ENCODE data around the gene TIMM22. TPM values are rescaled to one million over a fixed set of nuclear protein-coding genes. Genes with fewer than 3 reads are reported as not detected.

The TIMM22 gene
- total RNA-seq, 1 experiment from 2014 or later: 11.6 TPM

- Histone ChIP-seq H4K20me1 (ENCODE audit: insufficient read depth) (peaks cover 10% of the 10 kb centered on the region; the same call in 1 of the 2 replicates), H3K9me2 (ENCODE audit: insufficient read depth) (no peaks in the 10 kb centered on the region), H3K79me2 (ENCODE audit: low read depth) (no peaks in the 10 kb centered on the region), H2AFZ (no peak overlapping the region), H3K4me1 (replicated peaks; ENCODE audit: insufficient read depth) (no peaks in the 10 kb centered on the region), H3K36me3 (ENCODE audit: low read depth) (no peaks in the 10 kb centered on the region), H3K9me3 (ENCODE audit: insufficient read depth, low read depth) (no peaks in the 10 kb centered on the region), H3K4me3 (no peak overlapping the region), H3K4me2 (no peak overlapping the region), H3K27me3 (ENCODE audit: insufficient read depth, low read depth) (no peaks in the 10 kb centered on the region), H3K27ac (no peak overlapping the region), H3F3A (ENCODE audit: insufficient read depth, low read depth) (no peaks in the 10 kb centered on the region)
- DNase-seq: no peak
- no peak for TF ChIP-seq EZH2 (IDR thresholded peaks at IDR 0.05; ENCODE audit: low read depth)
- TF ChIP-seq CTCF (conservative IDR thresholded peaks at IDR 0.05): no peak
- intact Hi-C loops (cut with micrococcal nuclease; ENCODE audit: unreplicated experiment): no loop called here
- no TSS peak for BruUV-seq (replicated peaks)
- CTCF ChIA-PET: no interaction called here
- POLR2A ChIA-PET (ENCODE audit: unreplicated experiment): no interaction called here
Observed at GRCh38 chr17:1037238-1037879, 40.4 kb downstream of the TIMM22 start.

- Histone ChIP-seq H3K36me3 (ENCODE audit: low read depth) (no peaks in the 10 kb centered on the region), H3K27ac (no peak overlapping the region), H3K9me2 (ENCODE audit: insufficient read depth) (no peaks in the 10 kb centered on the region), H3K4me3 (no peak overlapping the region), H3K4me1 (replicated peaks; ENCODE audit: insufficient read depth) (no peaks in the 10 kb centered on the region), H3K79me2 (ENCODE audit: low read depth) (no peaks in the 10 kb centered on the region), H3F3A (ENCODE audit: insufficient read depth, low read depth) (no peaks in the 10 kb centered on the region), H3K9me3 (ENCODE audit: insufficient read depth, low read depth) (no peaks in the 10 kb centered on the region), H3K27me3 (ENCODE audit: insufficient read depth, low read depth) (no peaks in the 10 kb centered on the region), H4K20me1 (ENCODE audit: insufficient read depth) (peaks cover 7% of the 10 kb centered on the region; the same call in 1 of the 2 replicates), H2AFZ (no peak overlapping the region), H3K4me2 (no peak overlapping the region)
- POLR2A ChIA-PET (ENCODE audit: unreplicated experiment): no interaction called here
- no peak for TF ChIP-seq CTCF (conservative IDR thresholded peaks at IDR 0.05)
- no peak for TF ChIP-seq EZH2 (IDR thresholded peaks at IDR 0.05; ENCODE audit: low read depth)
- no peak for DNase-seq
- BruUV-seq (replicated peaks): no TSS peak
- intact Hi-C loops (cut with micrococcal nuclease; ENCODE audit: unreplicated experiment): no loop called here
- CTCF ChIA-PET: no interaction called here
Observed at GRCh38 chr17:1038459-1039122, 41.7 kb downstream of the TIMM22 start.

- intact Hi-C loops (cut with micrococcal nuclease; ENCODE audit: unreplicated experiment): no loop called here
- no TSS peak for BruUV-seq (replicated peaks)
Observed at GRCh38 chr17:1039123-1039507, 42.2 kb downstream of the TIMM22 start.

More at GRCh38 chr17:1039123-1039507, 42.2 kb downstream of the TIMM22 start:
- CTCF ChIA-PET: no interaction called here
- Histone ChIP-seq H3K9me2 (ENCODE audit: insufficient read depth) (no peaks in the 10 kb centered on the region), H3K4me3 (no peak overlapping the region), H2AFZ (no peak overlapping the region), H3K4me2 (no peak overlapping the region), H4K20me1 (ENCODE audit: insufficient read depth) (peaks cover 7% of the 10 kb centered on the region; the same call in 1 of the 2 replicates), H3K36me3 (ENCODE audit: low read depth) (no peaks in the 10 kb centered on the region), H3K79me2 (ENCODE audit: low read depth) (no peaks in the 10 kb centered on the region), H3K27ac (no peak overlapping the region), H3K9me3 (ENCODE audit: insufficient read depth, low read depth) (no peaks in the 10 kb centered on the region), H3F3A (ENCODE audit: insufficient read depth, low read depth) (no peaks in the 10 kb centered on the region), H3K27me3 (ENCODE audit: insufficient read depth, low read depth) (no peaks in the 10 kb centered on the region), H3K4me1 (replicated peaks; ENCODE audit: insufficient read depth) (no peaks in the 10 kb centered on the region)
- POLR2A ChIA-PET (ENCODE audit: unreplicated experiment): no interaction called here
- TF ChIP-seq EZH2 (IDR thresholded peaks at IDR 0.05; ENCODE audit: low read depth) (no peak), CTCF (conservative IDR thresholded peaks at IDR 0.05) (no peak)
- DNase-seq: no peak

All from PC-9 (cell line).